GM12801 (cell line): ENCODE data around the gene FOSL1.

ENCODE experiments used
- TF ChIP-seq, protein P1 (sequence below): IDR thresholded peaks from one replicate; pipeline ENCODE4 v1.5.1; 2011; ENCODE audit warnings: control low read depth; ENCODE audit not compliant: insufficient read length; ENCODE audit errors: extremely low read depth

FOSL1 gene

DNA sequence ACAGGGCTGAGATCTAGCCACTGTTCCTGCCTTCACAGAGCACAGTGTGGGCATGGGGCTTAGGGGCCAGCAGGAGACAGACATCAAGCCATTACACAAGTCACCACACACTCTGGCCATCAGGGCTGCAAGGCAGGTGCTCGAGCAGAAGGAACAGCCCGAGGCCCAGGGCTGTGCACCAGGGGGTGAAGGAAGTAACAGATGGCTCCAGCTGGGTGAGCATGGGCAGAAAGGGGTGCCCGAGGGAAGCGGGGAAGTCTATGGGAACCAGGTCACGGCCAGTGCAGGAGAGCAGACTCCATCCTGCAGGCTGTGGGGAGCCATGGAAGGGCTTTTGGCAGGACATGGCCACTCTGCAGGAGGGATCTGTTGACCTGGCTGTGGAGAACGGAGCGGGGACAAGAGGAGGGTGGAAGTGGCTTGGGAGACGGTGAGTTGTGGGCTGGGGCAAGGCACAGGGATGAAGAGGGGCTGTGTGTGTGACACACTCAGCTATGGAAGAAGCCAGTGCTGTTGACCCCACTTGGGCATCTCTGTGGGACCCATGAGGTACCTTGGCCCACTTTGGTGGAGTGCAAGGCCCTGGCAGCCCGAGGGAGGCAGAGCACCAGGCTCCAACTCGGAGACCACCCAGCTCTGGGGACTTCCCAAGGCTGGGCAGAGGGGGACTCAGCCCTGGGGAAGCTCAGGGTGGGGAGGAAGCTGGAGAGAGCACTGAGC lies 15.1 kb upstream of the FOSL1 start:
- TF ChIP-seq, protein P1, sequence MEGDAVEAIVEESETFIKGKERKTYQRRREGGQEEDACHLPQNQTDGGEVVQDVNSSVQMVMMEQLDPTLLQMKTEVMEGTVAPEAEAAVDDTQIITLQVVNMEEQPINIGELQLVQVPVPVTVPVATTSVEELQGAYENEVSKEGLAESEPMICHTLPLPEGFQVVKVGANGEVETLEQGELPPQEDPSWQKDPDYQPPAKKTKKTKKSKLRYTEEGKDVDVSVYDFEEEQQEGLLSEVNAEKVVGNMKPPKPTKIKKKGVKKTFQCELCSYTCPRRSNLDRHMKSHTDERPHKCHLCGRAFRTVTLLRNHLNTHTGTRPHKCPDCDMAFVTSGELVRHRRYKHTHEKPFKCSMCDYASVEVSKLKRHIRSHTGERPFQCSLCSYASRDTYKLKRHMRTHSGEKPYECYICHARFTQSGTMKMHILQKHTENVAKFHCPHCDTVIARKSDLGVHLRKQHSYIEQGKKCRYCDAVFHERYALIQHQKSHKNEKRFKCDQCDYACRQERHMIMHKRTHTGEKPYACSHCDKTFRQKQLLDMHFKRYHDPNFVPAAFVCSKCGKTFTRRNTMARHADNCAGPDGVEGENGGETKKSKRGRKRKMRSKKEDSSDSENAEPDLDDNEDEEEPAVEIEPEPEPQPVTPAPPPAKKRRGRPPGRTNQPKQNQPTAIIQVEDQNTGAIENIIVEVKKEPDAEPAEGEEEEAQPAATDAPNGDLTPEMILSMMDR: no peak

DNA sequence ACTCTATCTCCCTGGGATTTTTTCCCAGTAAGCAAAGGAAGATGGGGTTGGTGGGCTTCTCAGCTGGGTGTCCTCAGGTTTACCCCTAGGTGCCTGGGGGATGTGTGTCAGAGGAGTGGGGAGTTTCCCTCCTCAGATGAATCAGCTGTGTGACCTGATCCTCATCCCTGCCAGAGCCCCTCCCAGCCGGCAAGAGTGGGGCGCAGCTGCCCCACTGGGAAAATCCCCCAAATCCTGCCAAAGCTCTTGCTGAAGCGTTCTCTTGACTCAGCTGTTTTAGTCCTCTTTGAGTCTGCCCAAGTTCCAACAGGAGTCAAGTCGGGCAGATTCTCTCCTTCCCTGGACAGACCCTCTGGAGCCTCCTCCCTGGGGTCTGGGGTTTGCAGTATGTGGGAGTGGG lies 12.7 kb upstream of the FOSL1 start:
- TF ChIP-seq, protein P1: no peak

DNA sequence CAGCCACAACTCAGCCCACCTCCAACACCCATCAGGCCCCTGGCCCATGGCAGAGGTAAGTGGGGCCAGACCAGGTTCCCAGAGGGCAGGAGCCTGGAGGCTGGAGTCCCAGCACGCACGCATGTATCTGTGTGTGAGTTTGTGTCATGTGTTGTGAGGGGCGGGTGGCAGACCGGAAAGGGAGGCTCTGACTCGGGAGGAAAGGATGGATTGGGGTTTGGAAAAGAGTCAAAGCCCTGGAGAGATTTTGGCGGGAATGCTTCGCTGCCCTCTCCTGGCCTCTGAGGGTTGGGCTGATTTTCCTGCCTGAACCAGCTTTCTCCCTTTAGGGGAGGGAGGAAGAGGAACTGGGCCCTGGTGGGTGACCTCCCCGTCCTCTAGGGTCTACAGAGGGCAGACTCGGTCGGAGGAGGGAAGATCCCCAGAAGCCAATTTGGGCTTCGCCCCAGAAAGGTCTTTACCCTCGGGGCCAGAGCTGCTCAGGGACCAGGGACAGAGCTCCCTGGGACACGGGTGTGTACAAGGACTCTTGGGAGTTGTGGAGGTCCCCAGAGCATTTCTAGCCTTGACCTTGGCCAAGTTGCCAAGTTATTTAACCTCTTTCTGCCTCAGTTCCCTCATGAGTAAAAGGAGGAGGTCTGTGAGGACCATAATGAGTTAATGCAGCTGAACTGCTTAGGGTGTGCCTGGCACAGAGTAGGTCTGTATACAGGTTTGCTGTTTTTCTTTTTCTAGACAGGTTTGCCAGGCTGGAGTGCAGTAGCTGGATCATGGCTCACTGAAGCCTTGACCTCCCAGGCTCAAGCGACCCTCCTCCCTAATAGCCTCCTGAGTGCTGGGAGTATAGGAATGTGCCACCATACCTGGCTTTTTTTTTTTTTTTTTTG lies 11.7 kb upstream of the FOSL1 start:
- TF ChIP-seq, protein P1: no peak

DNA sequence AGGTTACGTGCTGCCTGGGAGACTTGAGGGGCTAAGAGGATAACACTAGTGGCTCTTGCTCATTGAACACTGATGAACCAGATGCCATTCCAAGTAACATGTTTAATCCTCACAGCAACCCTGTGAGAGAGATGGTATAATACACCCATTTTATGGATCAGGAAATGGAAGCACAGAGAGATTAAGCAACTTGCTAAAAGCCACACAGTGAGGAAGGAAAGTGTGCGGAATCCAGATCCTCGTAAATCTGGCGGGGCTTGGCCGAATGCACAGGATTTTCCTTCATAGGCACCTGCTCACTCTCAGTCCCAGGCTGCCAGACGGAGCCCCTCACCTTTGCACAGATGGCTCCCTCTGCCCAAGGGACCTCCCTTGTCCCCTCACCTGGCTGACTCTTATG lies 7.7 kb upstream of the FOSL1 start:
- TF ChIP-seq, protein P1: no peak

DNA sequence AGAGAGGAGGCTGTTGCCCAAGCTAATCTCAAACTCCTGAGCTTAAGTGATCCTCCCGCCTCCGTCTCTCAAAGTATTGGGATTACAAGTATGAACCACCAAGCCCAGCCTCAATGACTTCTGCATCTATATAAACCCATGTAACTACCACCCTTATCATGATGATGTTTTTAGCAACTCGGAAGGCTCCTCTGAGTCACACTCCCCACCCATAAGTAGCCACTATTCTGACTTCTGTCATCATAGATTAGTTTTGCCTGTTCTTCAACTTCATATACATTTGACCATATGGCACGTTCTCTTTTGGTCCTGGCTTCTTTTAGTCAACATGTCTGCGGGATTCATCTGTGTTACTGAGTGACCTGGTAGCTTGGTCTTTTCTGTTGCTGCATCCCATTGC lies 6.4 kb upstream of the FOSL1 start:
- TF ChIP-seq, protein P1: no peak

DNA sequence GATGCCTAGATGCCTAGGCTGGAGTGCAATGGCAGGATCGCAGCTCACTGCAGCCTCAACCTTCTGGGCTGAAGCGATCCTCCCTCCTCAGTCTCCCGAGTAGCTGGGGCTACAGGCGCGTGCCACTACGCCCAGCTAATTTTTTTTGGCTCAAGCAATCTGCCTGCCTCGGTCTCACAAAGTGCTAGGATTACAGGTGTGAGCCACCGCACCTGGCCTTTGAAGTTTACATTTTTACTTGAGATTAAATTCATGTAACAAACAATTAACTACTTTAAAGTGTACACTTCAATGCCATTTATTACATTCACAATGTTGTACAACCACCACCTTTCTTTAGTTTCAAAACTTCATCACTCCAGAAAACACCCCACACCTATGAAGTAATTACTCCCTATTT lies 3.5 kb upstream of the FOSL1 start:
- TF ChIP-seq, protein P1: no peak

DNA sequence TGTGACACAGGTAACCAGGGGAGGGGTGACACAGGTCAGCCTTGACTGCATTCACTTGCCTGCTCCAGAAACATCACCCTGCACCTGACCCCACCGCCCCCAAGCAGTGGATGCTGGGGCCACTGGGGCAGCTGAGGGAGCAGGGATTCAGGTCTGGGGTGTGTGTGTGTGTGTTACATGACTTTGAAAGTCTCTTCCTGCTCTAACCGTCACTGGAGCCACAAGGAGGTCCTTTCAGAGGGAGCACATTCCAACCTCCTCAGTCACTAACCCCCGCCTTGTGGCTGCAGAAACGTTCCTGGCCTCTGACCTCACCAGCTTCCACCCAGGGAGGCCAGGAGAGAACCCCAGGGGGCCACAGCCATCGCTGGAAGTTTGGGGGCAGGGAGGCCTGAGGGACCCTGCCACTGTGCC lies 2.9 kb upstream of the FOSL1 start:
- TF ChIP-seq, protein P1: no peak
